ENCODE results near the gene RNF111.

GRCh38 chr15:59143281-59143680, 155.8 kb downstream of the RNF111 start:
- TF ChIP-seq POLR2AphosphoS5 (IDR thresholded peaks at IDR 0.05; ENCODE audit: low read depth, low read length) (no peak), SIN3A (IDR thresholded peaks at IDR 0.05; ENCODE audit: borderline replicate concordance, insufficient read depth, low read length) (no peak), TAF1 (IDR thresholded peaks at IDR 0.05; ENCODE audit: borderline replicate concordance, insufficient read depth, low read length) (no peak)

All from PFSK-1 (cell line).